ENCODE measurements around the gene ZBTB40.
A peak's percentile ranks its signal among the peaks of the same experiment; 100 is the strongest.

Gene ZBTB40, protein sequence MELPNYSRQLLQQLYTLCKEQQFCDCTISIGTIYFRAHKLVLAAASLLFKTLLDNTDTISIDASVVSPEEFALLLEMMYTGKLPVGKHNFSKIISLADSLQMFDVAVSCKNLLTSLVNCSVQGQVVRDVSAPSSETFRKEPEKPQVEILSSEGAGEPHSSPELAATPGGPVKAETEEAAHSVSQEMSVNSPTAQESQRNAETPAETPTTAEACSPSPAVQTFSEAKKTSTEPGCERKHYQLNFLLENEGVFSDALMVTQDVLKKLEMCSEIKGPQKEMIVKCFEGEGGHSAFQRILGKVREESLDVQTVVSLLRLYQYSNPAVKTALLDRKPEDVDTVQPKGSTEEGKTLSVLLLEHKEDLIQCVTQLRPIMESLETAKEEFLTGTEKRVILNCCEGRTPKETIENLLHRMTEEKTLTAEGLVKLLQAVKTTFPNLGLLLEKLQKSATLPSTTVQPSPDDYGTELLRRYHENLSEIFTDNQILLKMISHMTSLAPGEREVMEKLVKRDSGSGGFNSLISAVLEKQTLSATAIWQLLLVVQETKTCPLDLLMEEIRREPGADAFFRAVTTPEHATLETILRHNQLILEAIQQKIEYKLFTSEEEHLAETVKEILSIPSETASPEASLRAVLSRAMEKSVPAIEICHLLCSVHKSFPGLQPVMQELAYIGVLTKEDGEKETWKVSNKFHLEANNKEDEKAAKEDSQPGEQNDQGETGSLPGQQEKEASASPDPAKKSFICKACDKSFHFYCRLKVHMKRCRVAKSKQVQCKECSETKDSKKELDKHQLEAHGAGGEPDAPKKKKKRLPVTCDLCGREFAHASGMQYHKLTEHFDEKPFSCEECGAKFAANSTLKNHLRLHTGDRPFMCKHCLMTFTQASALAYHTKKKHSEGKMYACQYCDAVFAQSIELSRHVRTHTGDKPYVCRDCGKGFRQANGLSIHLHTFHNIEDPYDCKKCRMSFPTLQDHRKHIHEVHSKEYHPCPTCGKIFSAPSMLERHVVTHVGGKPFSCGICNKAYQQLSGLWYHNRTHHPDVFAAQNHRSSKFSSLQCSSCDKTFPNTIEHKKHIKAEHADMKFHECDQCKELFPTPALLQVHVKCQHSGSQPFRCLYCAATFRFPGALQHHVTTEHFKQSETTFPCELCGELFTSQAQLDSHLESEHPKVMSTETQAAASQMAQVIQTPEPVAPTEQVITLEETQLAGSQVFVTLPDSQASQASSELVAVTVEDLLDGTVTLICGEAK

DNA sequence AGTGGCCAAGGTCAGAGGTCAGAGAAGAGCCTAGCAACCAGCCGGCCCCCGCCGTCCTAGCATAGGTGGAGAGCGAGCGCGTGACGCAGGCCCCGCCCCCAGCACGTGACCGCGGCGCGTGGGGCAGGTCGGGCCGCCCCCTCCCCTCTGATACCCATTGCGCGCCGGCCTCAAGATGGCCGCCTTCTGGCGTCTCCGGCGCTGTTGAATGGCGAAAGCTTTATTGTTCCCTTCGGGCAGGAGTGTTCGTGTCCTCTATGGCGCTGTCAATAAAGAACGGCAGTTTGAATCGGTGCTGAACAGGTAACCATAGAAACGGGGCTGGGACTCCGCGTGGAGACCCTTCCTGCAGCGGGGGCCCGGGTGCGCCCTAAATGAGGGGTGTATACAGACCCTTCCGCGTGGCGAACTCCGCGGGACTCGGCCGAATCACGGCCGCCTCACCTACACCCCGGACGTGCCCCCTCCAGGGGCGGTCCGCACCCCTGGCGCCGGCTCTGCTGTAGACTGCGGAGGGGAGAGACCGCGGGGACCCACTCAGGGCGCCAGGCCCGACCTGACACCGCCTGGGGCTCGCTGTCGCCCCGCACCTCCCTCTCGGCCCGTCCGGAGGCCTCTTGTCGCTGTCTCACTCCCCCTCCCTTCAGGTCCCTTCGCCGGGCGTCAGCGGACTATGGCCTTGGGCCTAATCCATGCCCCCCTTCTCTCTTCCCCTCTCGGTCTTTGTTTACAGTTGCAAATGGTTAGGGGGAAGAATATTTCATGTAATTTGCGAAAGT, at the start of gene ZBTB40:
Gene ZBTB40 (plus strand): TSS at position 150 of the 779 bp plus-strand sequence. CDS start 38,098 bp downstream, outside the sequence.
- DNase-seq (ENCODE audit: low spot score) = peak; percentile 97

DNA sequence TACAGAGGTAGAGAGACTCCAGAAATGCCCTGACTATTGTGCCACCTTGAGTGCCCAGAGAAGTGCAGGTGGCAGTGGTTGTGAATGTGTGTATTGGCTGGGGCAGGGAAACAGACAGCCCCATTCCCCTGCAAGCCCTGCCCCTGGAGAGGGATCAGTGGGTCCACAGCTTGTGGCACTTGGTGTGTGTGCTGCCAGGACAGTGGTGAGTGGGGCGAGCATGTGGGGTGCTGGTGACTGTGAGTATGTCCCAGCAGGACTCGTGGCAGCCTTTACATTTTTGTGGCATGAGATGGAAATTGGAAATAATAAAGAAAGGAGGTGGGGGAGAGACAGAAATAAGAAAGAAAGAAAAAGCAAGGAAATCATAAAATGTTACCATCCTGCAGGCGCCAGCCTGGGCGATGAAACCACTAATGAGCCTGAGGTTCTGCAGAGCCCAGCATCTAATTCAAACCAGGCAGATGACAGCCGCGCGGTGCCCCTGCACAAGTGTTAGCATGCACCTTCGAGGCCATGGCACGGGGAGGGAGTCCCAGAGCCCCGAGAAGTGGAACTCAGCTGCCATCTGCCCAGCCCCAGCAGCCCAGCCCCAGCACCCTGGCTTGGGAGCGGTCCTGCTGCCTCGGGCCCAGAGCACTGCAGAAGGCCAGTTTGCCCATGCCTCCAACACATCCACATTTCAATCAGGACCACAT, 49.1 kb upstream of the ZBTB40 start:
- DNase-seq (ENCODE audit: low spot score) = no peak

DNA sequence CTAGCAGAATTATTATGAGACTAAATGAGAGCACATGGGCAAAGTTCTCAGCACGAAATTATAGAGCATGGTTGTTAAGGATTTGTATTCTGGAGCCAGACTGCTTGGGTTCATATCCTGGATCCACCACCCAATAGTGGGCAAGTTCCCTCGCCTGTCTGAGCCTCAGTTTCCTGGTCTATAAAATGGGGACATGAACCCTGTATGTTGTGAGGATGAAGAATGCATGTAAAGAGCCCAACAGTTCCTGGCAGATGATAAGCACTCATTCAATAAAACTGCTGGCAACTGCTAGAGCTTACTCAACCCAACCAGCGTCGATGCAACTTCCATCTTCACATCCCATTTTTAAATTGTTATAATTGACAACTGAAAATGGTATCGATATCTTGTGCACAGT, 47.2 kb upstream of the ZBTB40 start:
- DNase-seq (ENCODE audit: low spot score) = no peak

DNA sequence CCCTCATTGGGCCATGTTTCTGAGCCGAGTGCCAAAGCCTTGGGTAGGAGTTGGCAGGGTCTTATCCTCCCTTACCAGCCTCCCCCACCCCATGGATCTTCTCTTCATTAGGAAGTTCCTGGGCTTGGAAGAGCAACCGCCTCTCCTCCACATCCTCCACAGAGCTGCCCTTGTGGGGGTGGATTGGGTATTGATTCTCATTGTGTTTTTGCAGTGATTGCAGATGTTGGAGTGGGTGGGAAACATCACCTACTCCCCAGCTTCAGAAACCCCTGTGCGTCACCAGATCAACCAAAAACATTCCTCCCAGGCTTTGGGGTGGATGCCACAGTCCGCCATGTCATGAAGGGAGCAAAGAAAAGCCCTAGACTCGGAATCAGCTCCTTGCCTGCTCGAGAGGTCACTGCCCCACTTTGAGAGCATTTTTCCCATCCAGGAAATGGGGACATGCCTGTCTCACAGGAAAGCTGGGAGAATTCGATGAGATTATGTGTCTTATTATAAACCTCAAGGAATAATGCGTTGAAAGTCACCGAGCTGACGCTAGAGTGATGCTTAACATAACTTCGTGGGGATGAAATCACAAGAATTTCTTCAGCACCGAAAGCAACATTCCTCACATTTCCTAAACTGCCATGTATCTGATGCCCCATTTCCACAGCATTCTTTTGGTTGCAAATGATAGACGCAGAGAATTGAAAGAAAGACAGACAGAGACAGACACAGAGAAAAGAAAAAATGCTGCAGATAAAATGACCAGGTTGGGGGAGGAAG, 44.7 kb upstream of the ZBTB40 start:
- DNase-seq (ENCODE audit: low spot score) = no peak

DNA sequence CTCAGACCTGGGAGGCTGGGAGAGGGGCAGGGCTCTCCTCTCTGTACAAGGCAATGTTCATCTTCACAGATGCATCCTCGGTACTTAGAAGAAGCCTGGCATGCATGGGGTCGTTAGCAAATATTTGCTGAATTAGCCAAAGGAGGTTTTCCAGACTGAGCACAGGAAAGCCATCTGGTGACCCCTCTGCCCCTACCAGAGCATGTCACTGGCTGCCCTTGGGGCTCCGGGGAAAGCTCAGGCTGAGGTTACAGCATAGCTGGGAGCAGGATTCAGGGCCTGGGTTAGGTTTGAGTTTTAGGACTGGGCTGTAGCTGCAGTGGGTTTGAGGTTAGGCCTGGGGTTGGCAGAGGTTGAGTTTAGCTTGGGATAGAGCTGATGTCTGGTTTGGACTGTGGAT, 43.4 kb upstream of the ZBTB40 start:
- DNase-seq (ENCODE audit: low spot score) = no peak

DNA sequence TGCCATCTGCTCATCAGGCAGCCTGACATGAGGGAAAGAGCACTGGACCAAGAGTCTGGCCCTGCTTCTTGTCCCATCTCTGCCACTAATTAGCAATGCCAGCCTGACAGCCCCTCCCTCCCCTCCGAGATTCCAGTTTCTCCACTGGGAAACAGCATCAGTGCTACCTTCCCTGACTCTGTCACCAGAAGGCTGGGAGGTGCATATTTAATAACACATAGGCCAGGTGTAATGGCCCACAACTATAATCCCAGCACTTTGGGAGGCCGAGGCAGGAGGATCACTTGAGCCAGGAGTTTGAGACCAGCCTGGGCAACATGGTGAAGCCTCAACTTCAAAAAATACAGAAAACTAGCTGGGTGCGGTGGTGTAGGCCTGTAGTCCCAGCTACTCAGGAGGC, 41.2 kb upstream of the ZBTB40 start:
- DNase-seq (ENCODE audit: low spot score) = no peak

DNA sequence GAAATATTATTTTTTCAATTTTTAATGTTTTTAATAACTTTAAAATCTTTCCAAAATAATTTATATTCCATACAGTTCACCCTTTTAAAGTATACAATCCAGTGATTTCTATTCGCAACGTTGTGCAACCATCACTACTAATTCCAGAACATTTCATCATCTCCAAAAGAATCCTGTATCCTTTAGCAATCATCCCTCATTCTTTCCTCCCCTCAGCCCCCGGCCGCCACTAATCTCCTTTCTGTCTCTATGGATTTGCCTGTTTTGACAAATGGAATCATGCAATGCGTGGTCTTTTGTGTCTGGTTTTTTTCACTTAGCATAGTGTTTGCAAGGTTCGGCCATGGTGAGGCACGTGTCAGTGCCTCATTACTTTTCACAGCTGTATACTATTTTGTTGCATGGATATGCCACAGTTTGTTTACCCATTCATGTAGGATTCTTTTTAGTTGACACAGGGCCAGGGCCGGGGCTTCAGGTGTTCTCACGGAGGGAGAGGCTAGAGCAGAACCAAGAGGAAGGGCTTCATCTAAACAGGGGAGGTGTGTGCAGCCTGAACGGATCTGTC, 40.6 kb upstream of the ZBTB40 start:
- DNase-seq (ENCODE audit: low spot score) = no peak

DNA sequence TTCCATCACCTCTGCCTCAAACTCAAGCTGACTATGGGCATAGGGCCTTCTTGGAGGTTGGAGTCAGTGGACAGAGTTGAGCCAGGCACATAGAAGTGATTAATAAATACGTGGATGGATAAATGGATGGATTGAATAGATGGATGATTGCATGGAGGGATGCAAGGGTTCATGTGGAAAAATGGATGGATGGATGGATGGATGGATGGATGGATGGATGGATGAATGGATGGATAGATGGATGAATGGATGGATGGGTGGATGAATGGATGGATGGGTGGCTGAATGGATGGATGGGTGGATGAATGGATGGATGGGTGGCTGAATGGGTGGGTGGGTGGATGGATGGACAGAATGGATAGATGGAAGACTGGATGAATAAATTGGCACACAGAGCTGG, 40.1 kb upstream of the ZBTB40 start:
- no peak for DNase-seq (ENCODE audit: low spot score)

DNA sequence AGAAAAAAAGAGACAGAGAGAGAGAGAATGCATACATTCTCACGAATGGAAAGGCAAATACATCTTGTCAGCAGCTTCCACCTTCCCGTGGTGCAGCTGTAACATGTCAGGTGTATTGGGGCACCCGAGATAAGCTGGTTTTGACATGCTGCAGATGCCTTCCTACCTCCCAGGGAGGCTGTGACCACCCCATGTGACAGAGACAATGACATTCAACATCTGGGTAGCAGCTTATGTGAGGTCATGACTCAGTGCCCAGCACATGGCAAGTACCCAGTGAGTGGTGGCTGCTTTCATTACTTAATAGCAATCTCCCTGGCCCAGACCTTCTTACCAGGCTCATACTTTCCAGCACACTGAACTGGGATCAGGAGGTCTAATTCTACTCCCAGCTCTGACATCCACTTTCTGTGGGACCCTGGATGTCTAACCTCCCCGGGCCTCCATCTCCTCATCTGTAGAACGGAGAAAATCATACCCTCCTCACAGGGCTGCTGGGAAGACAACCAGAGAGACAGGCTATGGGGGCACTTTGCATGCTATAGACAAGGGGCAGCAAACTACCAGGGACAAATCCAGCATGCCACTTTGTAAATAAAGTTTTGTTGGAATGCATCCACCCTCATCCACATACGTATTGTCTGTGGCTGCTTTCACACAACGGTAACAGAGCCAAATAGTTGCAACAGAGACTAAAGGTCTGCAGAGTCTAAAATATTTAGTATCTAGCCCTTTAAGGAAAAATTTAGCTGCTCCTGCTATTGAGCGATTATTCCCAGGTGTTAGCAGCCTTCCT, 38.5 kb upstream of the ZBTB40 start:
- DNase-seq (ENCODE audit: low spot score) = no peak

DNA sequence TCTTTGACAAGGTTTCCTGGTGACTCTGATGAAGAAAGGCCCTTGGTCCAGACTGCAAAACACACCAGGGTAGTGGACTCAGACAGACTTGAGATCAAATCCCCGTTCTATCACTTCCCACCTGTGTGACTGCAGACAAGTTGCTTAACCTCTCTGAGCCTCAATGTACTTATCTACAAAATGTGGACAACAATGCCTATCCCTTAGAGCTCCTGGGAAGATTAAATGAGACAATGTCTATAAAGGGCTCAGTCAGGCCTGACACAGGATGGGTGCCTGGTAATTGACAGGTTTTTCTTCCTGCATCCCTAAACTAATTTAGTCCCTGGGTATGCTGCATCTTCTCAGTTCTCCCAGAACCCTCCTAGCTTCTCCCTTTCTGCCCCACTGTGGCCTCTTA, 37.9 kb upstream of the ZBTB40 start:
- DNase-seq (ENCODE audit: low spot score) = no peak

DNA sequence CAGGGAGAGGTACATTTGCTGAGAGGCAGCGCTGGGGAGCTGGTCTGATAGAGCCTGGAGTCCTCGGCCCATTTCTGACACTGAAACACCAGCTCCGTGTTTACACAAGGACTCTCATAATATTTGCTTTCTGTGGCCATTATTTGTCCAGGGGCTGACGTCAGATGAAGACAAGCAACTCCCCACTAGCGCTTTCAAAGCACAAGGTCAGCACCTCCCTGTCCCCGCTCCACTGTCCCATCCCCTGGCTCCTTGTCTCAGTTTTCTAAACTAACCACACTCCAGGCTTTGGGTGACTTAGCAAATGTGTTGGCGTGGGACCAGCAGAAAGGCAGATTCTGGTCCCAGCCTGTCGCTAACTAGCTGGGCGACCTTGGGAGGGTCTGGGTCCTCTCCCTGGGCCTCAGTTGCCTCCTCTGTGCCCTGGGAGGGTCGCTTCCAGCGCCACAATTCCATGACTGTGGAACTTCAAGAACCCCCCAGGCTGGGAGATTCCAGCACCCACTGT, 37.4 kb upstream of the ZBTB40 start:
- no peak for DNase-seq (ENCODE audit: low spot score)

DNA sequence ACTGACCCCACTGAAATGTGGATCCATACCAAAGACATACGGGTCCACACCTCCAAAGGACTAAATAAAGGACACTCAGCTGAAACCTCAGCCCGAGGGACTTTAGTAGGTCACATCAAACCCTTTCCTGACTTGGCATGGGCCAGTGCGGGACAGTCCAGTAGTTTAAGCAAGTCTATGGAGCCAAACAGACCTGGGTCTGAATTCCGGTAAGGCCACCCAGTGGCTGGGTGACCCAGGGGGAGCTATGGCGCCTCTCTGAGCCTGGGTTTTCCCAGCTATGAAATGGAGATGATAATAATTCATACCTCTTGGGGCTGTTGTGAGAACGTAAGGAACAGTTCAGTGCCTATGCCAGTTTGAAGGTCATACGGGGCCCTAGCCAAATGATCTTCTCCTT, 36.2 kb upstream of the ZBTB40 start:
- no peak for DNase-seq (ENCODE audit: low spot score)

DNA sequence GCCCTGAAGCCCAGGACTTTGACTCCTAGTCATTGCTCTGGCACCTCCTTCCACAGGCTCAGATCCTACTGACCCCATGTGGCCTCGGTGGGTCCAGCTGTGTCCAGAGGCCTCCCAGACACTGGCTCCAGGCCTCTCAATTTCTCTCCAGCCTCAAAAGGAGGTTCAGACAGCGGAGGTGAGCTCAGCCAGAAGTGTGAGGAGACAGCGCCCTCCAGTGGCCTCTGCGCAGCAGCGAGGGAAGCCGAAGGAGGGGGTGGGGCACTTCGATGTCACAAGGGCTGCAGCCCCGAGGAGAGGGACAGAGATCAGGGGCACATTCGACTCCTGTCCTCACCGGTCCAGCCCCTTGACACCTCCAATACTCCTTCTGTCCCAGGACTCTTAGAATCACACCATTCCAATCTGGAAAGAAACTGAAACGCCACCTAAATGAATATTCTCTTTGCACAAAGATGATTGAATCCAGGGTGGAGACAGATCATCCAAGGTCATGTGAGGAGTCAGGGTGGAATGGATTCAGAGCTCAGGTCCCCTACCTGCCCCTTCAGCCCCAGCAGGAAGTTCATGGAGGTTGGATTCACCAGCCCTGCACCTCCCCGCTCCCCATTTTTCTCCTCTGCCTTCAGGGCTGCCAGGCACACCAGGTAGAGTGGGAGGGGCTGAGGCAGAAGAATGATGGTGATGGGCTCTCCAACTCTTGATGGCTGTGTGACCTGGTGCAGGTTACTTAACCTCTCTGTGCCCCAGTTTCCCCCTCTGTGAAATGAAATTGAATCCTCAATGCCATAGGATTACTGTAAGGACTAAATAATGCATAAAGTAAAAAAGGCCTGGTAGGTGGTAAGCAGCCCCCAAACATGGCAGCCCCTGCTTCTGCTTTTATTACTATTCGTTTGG, 34.8 kb upstream of the ZBTB40 start:
- DNase-seq (ENCODE audit: low spot score) = peak; percentile 67

DNA sequence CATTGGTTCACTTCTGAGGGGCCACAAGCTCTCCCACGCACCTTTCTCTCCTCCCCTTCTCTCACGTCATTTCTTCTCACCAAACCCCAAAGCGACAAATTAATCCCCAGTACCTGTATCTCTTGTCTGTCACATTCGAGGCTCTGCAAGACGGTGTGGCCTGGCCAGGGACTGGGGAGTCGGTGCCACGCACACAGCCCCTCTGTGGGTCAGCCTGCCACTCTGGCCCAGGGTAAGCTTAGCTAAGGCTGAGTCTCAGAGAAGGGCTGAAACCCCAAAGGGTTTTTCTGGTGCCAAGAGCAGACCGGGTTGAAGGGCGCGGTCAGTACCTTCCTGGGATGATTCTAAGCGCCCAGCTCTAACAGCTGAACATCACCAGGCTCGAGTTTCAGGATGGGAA, 34.2 kb upstream of the ZBTB40 start:
- DNase-seq (ENCODE audit: low spot score) = no peak

DNA sequence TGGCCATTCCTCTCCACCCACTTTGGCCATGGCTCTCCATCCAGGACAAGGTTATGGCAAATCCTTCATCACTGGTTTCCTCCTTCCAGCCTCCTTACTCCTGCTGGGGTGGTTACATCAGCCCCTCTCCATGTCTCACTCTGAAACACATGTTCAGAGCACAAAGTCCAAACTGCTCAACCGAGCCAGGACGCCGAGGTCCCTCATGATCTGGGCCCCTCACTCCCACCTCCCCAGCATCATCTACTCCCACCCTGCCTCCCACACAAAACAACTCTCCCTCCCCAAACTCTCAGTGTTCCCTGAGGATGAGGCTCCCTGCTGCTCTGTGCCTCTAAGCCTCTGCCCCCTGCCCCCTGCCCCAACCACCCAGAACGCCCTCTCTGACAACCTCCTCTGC, 33.3 kb upstream of the ZBTB40 start:
- no peak for DNase-seq (ENCODE audit: low spot score)

DNA sequence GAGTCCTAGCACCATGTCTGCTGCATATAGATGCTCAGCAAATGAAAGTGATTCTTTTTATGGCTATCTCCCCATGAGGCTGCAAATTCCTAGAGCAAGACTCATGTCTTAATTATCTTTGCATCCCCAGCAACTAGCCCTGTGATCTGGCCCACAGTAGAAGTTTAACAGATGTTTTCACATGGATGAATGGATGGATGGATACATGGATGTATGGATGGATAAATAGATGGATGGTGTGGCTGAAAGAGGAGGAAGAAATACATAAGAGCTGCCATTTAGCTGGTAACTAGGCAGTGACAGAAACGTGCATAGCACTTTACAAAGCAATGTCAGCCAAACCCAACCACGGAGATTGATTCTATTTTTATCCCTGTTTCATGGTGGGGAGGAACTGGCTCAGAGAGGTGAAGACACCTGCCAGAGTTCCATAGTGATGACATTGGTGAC, 32.7 kb upstream of the ZBTB40 start:
- DNase-seq (ENCODE audit: low spot score) = no peak

DNA sequence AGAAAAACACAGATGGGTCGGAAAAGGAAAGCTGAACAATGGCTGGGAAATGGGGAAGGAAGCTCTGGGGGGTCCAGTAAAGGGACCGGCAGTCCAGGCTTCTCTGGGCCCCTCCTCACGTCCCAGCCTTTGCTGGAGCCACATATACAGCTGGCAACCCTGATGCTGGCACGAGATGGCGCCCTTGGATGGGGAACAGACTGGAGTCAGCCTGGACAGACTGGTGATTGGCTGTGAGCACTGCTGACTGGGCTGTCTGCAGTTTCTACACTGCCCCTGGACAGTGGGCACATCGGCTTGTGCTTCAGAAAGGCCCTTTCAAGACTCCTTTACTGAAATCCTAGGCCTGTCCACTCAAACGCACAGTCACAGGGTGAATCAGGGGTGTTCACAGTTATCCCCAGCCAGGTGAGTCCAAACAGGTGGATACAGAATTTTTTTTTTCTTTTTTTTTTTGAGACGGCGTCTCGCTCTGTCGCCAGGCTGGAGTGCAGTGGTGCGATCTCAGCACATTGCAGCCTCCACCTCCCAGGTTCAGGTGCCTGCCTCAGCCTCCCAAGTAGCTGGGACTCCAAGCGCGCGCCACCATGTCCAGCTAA, 31.1 kb upstream of the ZBTB40 start:
- DNase-seq (ENCODE audit: low spot score) = peak; percentile 77

All from pons (tissue), 1 donor.